Omental fat pad (tissue), 4 donors: ENCODE data around the gene TENT4A. TPM values are rescaled to one million over a fixed set of nuclear protein-coding genes. Genes with fewer than 3 reads are reported as not detected.

Experiments
- ATAC-seq: fragments of 150-250 bp; one replicate; pipeline ENCODE4 v1.9.1; 2016; ENCODE audit warnings: mild to moderate bottlenecking, moderate library complexity; ENCODE audit not compliant: low FRiP score
- DNase-seq: peaks from one replicate; pipeline ENCODE4 v3.0.0-alpha.2; 2019; ENCODE audit warnings: low spot score
- CTCF ChIP-seq, 3 donors: fragments of 450-650 bp; IDR thresholded peaks; one replicate each; pipeline ENCODE4 v1.5.1; 2016 to 2017; ENCODE audit warnings: antibody characterized with exemption in 3 of 3, mild to moderate bottlenecking in 3 of 3, moderate library complexity in 2 of 3
- total RNA-seq, 4 donors: library from RNA; depleted of rRNA; stranded (reverse); fragments of >200 nt; gene quantifications; one replicate each; pipeline ENCODE4 v1.1.0, GENCODE V29; 2016

TENT4A gene
- total RNA-seq, 4 donors from 2014 or later = 25.1 to 40.1 (median 31.1) TPM

- DNase-seq = no peak
- TF ChIP-seq CTCF (IDR thresholded peaks at IDR 0.05) = no peak
- no peak for ATAC-seq
These were observed 13.9 kb upstream of the TENT4A start for GRCh38 chr5:6699357-6699756.

GRCh38 chr5:6700074-6700684 is 13.1 kb upstream of the TENT4A start:
- TF ChIP-seq CTCF (IDR thresholded peaks at IDR 0.05) = no peak
- no peak for DNase-seq
- no peak for ATAC-seq

- DNase-seq = no peak
- TF ChIP-seq CTCF (IDR thresholded peaks at IDR 0.05) = no peak
- no peak for ATAC-seq
These were observed 12.4 kb upstream of the TENT4A start for GRCh38 chr5:6700685-6701355.

GRCh38 chr5:6701491-6701890 is 11.7 kb upstream of the TENT4A start:
- DNase-seq (no peak), ATAC-seq (no peak)
- no peak for TF ChIP-seq CTCF (IDR thresholded peaks at IDR 0.05)

GRCh38 chr5:6702633-6703032 is 10.6 kb upstream of the TENT4A start:
- no peak for TF ChIP-seq CTCF (IDR thresholded peaks at IDR 0.05)
- no peak for ATAC-seq
- DNase-seq = no peak

GRCh38 chr5:6703806-6704205 is 9.4 kb upstream of the TENT4A start:
- DNase-seq (no peak), ATAC-seq (no peak)
- TF ChIP-seq CTCF (IDR thresholded peaks at IDR 0.05) = no peak

GRCh38 chr5:6704361-6704851 is 8.8 kb upstream of the TENT4A start:
- no peak for DNase-seq
- peak; percentile 93 for ATAC-seq

More at GRCh38 chr5:6704361-6704851, 8.8 kb upstream of the TENT4A start:
- TF ChIP-seq CTCF (IDR thresholded peaks at IDR 0.05) = no peak
